HepG2 (cell line): ENCODE results near the gene ZNF597. TPM values are rescaled to one million over a fixed set of nuclear protein-coding genes. Genes with fewer than 3 reads are reported as not detected.

Experiments
- ASH2L ChIP-seq: fragments of 300-600, 200-600 bp; sonication (generic); IDR thresholded peaks from 2 replicates; pipeline ENCODE4 v1.7.0; 2017; ENCODE audit warnings: low read depth, mild to moderate bottlenecking, moderate library complexity, mixed read lengths, low read length; ENCODE audit not compliant: insufficient read length
- ATF4 ChIP-seq, 2 experiments: fragments of 450-650 bp in 1 of 2; sonication (generic) in 1 of 2; formaldehyde crosslinking; IDR thresholded peaks; 2 replicates each; pipeline versions ENCODE4 v1.5.0 to v1.8.0; 2020 to 2022; ENCODE audit warnings: mild to moderate bottlenecking in 1 of 2, missing genetic modification reagents in 1 of 2
- ELF3 ChIP-seq: IDR thresholded peaks from 2 replicates; pipeline ENCODE4 v1.6.1; 2016; ENCODE audit warnings: missing genetic modification reagents, missing compliant biosample characterization
- HMG20A ChIP-seq: IDR thresholded peaks from 2 replicates; pipeline ENCODE4 v1.6.1; 2016; ENCODE audit warnings: borderline replicate concordance
- MAFF ChIP-seq: IDR thresholded peaks from 2 replicates; pipeline ENCODE4 v1.6.1; 2011; ENCODE audit warnings: low read depth, low read length, improper control_type of control experiment
- MTF1 ChIP-seq: sonication (generic); formaldehyde crosslinking; IDR thresholded peaks from 2 replicates; pipeline ENCODE4 v1.5.0; 2020; ENCODE audit warnings: missing genetic modification reagents
- NFE2 ChIP-seq: sonication (generic); formaldehyde crosslinking; IDR thresholded peaks from 2 replicates; pipeline ENCODE4 v1.4.0; 2020; ENCODE audit warnings: missing genetic modification reagents
- PHF8 ChIP-seq: sonication (generic); formaldehyde crosslinking; IDR thresholded peaks from 2 replicates; pipeline ENCODE4 v1.5.0; 2020; ENCODE audit warnings: missing genetic modification reagents
- RBFOX2 ChIP-seq: fragments of 200-400 bp; formaldehyde crosslinking; IDR thresholded peaks from 2 replicates; pipeline ENCODE4 v1.6.1; 2017; ENCODE audit warnings: low read depth, mild to moderate bottlenecking, low read length
- SOX5 ChIP-seq: IDR thresholded peaks from 2 replicates; pipeline ENCODE4 v1.6.1; 2016; ENCODE audit warnings: borderline replicate concordance
- ZNF329 ChIP-seq: sonication (generic); formaldehyde crosslinking; IDR thresholded peaks from 2 replicates; pipeline ENCODE4 v1.9.0; 2021; ENCODE audit warnings: low read depth, mild to moderate bottlenecking, missing genetic modification reagents
- ZNF512B ChIP-seq: sonication (generic); formaldehyde crosslinking; IDR thresholded peaks from 2 replicates; pipeline ENCODE4 v1.5.1; 2020; ENCODE audit warnings: missing genetic modification reagents, mild to moderate bottlenecking, borderline replicate concordance
- ZNF577 ChIP-seq: sonication (generic); formaldehyde crosslinking; IDR thresholded peaks from 2 replicates; pipeline ENCODE4 v1.4.0; 2020; ENCODE audit warnings: mild to moderate bottlenecking, low read depth, missing genetic modification reagents, borderline replicate concordance
- ZNF619 ChIP-seq: sonication (generic); formaldehyde crosslinking; IDR thresholded peaks from 2 replicates; pipeline ENCODE4 v1.4.0; 2020; ENCODE audit warnings: mild to moderate bottlenecking, missing genetic modification reagents
- ZNF878 ChIP-seq: sonication (generic); formaldehyde crosslinking; IDR thresholded peaks from 2 replicates; pipeline ENCODE4 v1.8.1; 2023; ENCODE audit warnings: mild to moderate bottlenecking, missing genetic modification reagents, moderate library complexity
- polyA plus RNA-seq, 8 experiments: library from polyadenylated mRNA; depleted of rRNA in 3 of 8; stranded (reverse) in 7 of 8; unstranded in 1 of 8; fragments of >200 nt; fragmentation: Illumina TruSeq in 4 of 8; extraction: Trizol in 4 of 8; gene quantifications; 2 replicates each; pipeline versions ENCODE4 v1.2.1 to v1.2.3, GENCODE V29; 2011 to 2016; ENCODE audit warnings: low read depth in 4 of 8, missing spikeins in 1 of 8, mixed read lengths in 1 of 8; ENCODE audit not compliant: insufficient read depth in 1 of 8
- total RNA-seq, 5 experiments: library from RNA; depleted of rRNA; stranded (reverse); fragments of >200 nt; fragmentation: Illumina TruSeq; extraction: Trizol; gene quantifications; 2 replicates each; pipeline ENCODE4 v1.2.3, GENCODE V29; 2016; ENCODE audit warnings: low read depth in 1 of 5
- TF ChIP-seq, protein P1 (sequence below), 2 experiments: sonication (generic) in 1 of 2; formaldehyde crosslinking in 1 of 2; IDR thresholded peaks; 2 replicates each; pipeline versions ENCODE4 v1.4.0 to v1.6.1; 2016 to 2020; ENCODE audit warnings: borderline replicate concordance in 1 of 2, low read depth in 1 of 2, mild to moderate bottlenecking in 1 of 2, missing genetic modification reagents in 1 of 2
- TF ChIP-seq, protein P2 (sequence below): sonication (generic); formaldehyde crosslinking; IDR thresholded peaks from 2 replicates; pipeline ENCODE4 v1.8.0; 2022; ENCODE audit warnings: low read depth, missing genetic modification reagents

Gene ZNF597
- total and polyA plus RNA-seq, 2 of the 13 experiments (the other 11 are each of a cell fraction or from before 2014, with no cell fraction given): 1.3 to 2.4 TPM

- TF ChIP-seq, protein P1, sequence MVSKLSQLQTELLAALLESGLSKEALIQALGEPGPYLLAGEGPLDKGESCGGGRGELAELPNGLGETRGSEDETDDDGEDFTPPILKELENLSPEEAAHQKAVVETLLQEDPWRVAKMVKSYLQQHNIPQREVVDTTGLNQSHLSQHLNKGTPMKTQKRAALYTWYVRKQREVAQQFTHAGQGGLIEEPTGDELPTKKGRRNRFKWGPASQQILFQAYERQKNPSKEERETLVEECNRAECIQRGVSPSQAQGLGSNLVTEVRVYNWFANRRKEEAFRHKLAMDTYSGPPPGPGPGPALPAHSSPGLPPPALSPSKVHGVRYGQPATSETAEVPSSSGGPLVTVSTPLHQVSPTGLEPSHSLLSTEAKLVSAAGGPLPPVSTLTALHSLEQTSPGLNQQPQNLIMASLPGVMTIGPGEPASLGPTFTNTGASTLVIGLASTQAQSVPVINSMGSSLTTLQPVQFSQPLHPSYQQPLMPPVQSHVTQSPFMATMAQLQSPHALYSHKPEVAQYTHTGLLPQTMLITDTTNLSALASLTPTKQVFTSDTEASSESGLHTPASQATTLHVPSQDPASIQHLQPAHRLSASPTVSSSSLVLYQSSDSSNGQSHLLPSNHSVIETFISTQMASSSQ (IDR thresholded peaks at IDR 0.05; ENCODE audit: low read depth): peak; percentile 95
- TF ChIP-seq, protein P1 (CRISPR knock-in tag; IDR thresholded peaks at IDR 0.05; ENCODE audit: borderline replicate concordance): peak; percentile 96
- TF ChIP-seq MAFF: no peak
- no peak for TF ChIP-seq ATF4 (CRISPR knock-in tag; IDR thresholded peaks at IDR 0.05)
- TF ChIP-seq, protein P2, sequence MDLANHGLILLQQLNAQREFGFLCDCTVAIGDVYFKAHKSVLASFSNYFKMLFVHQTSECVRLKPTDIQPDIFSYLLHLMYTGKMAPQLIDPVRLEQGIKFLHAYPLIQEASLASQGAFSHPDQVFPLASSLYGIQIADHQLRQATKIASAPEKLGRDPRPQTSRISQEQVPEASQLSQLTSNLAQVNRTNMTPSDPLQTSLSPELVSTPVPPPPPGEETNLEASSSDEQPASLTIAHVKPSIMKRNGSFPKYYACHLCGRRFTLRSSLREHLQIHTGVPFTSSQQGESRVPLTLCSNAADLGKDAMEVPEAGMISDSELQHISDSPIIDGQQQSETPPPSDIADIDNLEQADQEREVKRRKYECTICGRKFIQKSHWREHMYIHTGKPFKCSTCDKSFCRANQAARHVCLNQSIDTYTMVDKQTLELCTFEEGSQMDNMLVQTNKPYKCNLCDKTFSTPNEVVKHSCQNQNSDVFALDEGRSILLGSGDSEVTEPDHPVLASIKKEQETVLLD (CRISPR knock-in tag): peak; percentile 29; the same call in 1 of the 2 replicates
- no peak for TF ChIP-seq ZNF577 (CRISPR knock-in tag)
- TF ChIP-seq ZNF619 (CRISPR knock-in tag): no peak
- peak; percentile 68 for TF ChIP-seq ASH2L
- TF ChIP-seq NFE2 (CRISPR knock-in tag): no peak
- TF ChIP-seq SOX5 (CRISPR knock-in tag): peak; percentile 54; the same call in 1 of the 2 replicates
- TF ChIP-seq PHF8 (CRISPR knock-in tag): no peak
- TF ChIP-seq RBFOX2: no peak
- TF ChIP-seq ZNF329 (CRISPR knock-in tag): no peak
- TF ChIP-seq ELF3 (CRISPR knock-in tag): peak; percentile 33; the same call in 1 of the 2 replicates
- no peak for TF ChIP-seq ZNF878
- TF ChIP-seq ZNF512B (CRISPR knock-in tag): no peak
- 0 out of 2 replicates have a peak, but pooled peaks have one; percentile 8 for TF ChIP-seq HMG20A (CRISPR knock-in tag)
- TF ChIP-seq MTF1: no peak
These were observed 15.6 kb upstream of the ZNF597 start (continued) for GRCh38 chr16:3458852-3459361.
